Activated CD4-positive, CD25-positive, alpha-beta regulatory T cell (primary cell): ENCODE measurements around the gene RD3L.
"Not testable (repeated sequence)": the region's sequence is repeated elsewhere in the genome, so short reads cannot be mapped to it uniquely, and the experiment has no call there.

ENCODE experiments used
- DNase-seq, 4 experiments: peaks; one replicate each; lab custom pipeline; 2025; lab: John Stamatoyannopoulos, UW

RD3L gene

DNA sequence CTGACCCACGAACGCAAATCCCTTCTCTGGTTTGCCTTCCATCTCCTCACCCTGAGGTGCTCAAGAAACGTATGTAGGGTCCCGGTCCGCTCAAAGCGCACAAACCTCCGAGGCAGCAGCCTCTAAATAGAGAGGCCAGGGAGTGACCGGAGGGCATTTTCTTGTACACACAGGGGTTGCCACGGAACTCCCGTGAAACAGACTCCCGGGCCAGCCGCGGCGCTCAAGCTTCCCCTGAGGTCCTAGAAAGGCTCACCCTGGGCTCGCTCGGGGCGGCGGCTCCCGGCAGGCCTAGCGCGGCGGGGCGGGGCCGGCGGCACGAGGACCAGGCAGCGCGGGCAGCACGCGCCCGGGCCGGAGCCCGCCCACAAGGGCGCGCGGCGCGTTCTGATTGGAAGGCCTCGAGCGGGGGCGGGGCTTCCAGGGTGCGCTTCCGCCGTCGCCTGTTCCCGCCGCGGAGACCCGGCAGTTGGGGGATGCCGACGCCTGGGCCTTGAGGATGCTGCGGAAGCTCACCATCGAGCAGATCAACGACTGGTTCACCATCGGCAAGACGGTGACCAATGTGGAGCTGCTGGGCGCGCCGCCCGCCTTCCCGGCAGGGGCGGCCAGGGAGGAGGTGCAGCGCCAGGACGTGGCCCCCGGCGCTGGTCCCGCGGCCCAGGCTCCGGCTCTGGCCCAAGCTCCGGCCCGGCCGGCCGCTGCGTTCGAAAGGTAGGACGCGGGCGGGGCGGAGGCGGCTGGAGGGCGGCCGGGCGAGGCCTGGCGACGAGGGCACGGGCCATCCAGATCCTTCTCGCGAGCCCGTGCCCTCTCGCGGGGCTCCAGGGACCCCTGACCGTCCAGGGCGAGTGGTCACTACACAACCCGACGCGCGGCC, 14.1 kb downstream of the RD3L start, which contains the start of gene TDRD9:
Gene TDRD9 (plus strand): TSS at position 446 of the 880 bp plus-strand sequence. CDS start 54 bp downstream, at position 500.
- DNase-seq = no peak

DNA sequence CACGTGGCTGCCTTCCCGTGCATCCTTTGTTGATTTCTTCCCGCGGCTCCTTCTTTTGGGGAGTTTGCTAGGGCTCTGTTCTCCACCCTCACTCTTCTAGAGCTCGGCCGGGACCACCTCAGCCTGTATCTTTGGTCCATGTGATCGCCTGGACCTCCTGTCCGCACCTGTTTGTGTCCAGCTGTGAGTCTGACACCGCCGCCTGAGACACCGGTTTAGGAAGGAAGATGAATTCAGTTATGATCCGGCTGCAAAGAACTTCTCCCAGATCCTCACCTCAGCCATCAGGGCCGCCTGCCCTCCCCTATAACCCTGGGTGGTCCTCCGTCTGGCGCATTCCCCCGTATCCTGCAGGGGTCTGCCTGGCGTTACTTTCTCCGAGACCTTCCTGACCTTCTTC, 14.8 kb downstream of the RD3L start:
- DNase-seq = no peak

- no peak for DNase-seq
These were observed 17.0 kb downstream of the RD3L start for GRCh38 chr14:103925316-103925715.

DNA sequence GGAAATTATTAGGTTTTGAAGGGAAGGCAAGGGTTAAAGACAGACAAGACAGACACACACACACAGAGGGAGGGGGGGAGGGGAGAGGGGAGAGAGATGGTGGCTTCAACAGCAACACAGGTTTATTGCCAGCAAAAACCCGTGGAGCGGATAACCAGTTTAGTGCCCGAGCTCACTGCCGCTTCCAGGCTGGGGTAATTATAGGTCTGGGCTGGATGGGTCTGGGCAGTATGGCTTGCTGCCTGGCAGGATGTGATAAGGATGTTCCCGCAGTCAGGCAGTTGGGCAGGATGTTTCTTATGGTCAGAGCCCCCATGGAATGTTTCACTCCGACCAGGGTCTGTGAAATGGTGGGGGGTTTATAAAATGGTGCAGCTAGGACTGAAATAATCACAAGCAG, 18.5 kb downstream of the RD3L start:
- DNase-seq = no peak

GRCh38 chr14:103921855-103922200, 20.5 kb downstream of the RD3L start:
- not testable (repeated sequence) for DNase-seq

GRCh38 chr14:103920981-103921854, 21.1 kb downstream of the RD3L start:
- peak; percentile 91 to 97 (median 94) for DNase-seq

- no peak for DNase-seq
These were observed 25.6 kb downstream of the RD3L start for GRCh38 chr14:103916636-103917262.

DNA sequence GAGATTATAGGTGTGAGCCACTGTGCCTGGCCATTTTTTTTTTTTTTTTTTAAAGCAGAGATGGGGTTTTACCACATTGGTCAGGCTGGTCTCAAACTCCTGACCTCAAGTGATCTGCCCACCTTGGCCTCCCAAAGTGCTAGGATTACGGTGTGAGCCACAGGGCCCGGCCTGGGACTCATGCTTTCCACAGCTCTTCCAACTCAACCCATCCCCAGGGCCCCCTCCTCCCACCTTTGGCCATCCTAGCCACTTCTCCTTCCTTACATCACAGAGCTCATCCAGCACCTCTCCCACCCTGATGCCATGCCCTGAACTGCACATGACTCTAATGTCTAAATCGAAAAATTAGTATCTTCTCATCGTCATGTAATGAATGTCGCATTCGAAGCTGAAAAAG, 26.7 kb downstream of the RD3L start:
- DNase-seq = no peak

- DNase-seq = no peak
These were observed 31.3 kb downstream of the RD3L start for GRCh38 chr14:103910984-103911383.

DNA sequence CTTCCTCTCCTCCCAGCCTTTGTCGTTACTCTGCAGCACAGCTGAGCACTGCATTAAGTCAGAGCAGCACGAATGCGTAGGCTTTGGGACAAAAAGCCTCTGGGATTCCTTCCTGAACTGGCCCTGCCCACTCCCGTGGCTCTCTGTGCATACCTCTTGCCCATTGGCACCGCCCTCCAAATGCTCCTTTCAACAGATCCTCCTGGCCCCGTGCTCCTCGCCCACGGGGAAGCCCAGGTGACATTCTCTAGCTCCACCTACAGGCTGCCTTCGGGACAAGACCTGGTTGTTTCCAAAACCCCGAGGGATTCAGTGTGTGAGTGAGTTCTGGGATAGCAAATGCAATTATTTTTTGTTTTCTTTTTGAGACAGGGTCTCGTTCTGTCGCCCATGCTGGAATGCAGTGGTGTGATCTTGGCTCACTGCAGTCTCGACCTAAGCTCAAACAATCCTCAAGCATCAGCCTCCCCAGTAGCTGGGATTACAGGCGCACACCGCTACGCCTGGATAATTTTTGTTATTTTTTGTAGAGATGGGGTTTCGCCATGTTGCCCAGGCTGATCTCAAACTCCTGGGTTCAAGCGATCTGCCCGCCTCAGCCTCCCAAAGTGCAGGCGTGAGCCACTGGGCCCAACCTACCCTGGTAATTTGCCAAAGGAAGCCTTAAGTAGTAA, 31.9 kb downstream of the RD3L start:
- peak; percentile 28 to 41 (median 36) for DNase-seq

- no peak for DNase-seq
These were observed 32.6 kb downstream of the RD3L start for GRCh38 chr14:103909531-103910261.

DNA sequence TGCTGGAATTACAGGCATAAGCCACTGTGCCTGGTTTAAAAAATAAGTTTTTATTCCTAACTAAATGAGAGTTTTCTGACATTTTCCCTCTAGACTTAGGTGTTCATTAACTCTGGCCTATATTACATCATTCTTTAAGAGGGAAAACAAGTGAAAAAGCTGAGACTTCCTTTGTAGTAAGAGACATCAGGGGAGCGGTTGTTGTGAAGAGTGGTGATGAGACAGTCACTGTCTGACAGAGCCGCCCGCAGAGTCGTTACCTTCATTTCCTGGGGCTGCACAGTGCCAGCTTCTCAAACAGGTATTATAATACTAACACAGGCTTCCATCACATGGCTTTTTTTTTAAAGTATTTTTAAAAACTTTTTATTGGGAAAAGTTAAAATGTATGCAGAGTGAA, 33.7 kb downstream of the RD3L start:
- peak in 1 of 4 experiments; percentile 23 for DNase-seq

- no peak for DNase-seq
These were observed 36.4 kb downstream of the RD3L start for GRCh38 chr14:103905842-103906456.

- DNase-seq = no peak
These were observed 37.7 kb downstream of the RD3L start for GRCh38 chr14:103904493-103905107.

DNA sequence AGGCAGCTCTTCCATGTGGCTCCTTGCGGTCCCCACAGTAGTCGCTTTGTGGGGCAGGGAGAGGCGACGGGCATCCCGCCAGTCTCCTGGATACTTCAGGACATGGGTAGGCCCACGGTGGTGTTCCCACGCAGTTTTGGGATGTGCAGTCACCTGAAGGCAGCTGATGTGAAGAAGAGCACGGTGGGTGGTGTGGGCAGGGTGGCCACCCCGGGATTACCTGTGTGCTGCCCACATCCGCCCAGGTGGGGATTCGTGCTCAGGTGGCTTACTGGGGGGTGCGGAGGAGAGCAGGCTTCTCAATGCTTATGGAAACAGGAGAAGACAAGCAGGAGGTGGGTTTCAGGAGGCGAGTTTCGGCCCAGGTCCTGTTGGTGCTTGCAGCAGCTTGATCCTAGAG, 42.5 kb downstream of the RD3L start:
- DNase-seq = no peak

GRCh38 chr14:103899316-103899715, 43.0 kb downstream of the RD3L start:
- DNase-seq = no peak

- DNase-seq = no peak
These were observed 43.6 kb downstream of the RD3L start for GRCh38 chr14:103898711-103899110.

DNA sequence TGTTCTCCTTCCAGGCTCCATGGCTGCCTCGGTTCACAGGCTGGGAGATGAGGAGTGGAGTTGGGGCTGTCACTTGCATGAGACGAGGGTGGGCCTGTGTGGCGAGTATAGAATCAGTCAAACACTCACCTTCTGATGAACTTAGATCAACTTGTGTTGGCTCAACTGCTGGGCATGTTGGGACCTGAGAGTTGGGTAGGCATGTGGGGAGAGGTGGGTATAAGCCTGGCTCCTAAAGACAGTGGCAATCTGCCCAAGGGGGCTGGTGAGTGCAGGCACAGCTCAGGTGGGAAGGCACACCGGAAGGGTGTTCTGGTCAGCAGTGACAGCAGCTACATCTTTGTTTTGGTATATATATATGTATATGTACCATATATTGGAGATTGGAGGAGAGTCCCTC, 44.1 kb downstream of the RD3L start:
- no peak for DNase-seq

DNA sequence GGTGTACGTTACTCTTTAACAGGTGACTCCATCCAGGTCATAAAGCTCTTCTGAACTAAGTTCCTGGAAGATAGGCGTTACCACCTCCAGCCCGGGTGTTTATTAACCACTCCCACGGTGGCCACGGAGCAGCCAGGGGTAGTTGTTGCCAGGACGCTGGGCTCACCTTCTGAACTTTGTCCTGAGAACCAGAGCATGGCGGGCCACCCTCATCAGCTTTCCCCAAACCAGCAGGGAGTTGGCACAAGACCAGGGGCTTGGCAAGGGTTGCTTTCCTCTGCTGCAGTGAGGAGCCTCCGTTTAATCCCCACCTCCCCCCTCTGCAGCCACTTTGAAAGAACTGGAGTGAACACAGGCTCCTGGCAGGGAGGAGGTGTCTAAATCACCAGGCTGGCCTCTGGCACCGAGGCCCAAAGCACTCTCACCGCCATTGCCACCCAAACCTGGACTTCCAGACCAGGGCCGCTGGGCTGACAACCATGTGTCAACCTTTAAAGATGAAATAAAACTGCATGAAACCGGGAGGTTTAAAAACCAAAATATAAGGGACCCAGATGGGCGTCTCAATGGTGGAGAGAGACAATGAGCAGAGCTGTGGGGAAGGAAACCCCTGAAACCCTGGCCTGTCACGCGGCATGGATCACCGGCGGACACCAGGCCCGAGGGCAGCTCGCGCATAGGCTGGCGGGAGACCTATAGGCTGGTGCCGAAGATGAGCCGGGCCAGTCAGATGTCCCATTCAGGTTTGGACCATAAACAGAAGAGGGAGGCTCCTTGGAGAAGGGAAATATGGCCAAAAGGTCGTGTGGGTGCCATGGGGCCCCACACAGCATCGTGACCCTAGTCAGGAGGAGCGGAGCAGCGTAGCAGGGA, 45.0 kb downstream of the RD3L start:
- no peak for DNase-seq
